A549 (cell line): Measurements from ENCODE around the gene EDIL3. TPM values are rescaled to one million over a fixed set of nuclear protein-coding genes. Genes with fewer than 3 reads are reported as not detected.

ENCODE experiments used
- ATAC-seq, 2 experiments: fragments of 200-7000 bp in 1 of 2; fragments of >200 bp in 1 of 2; cut with Nextera tagmentation in 1 of 2; cut with Tn5 transposase in 1 of 2; 3 replicates each; pipeline versions ENCODE4 v1.8.0 to v1.9.1; 2018 to 2020; ENCODE audit warnings: mild to moderate bottlenecking in 1 of 2, moderate library complexity in 1 of 2
- CTCF ChIA-PET: fragments of 300-600 bp; sonication (Branson Sonifier 250); formaldehyde crosslinking; extraction: SDS; loops from one replicate; lab custom pipeline; 2021; ENCODE audit warnings: antibody characterized with exemption, inconsistent platforms; lab: Yijun Ruan, JAX
- POLR2A ChIA-PET: fragments of 350-600 bp; formaldehyde crosslinking; extraction: SDS; loops from one replicate; lab custom pipeline; 2021; ENCODE audit warnings: antibody characterized with exemption, inconsistent platforms; lab: Yijun Ruan, JAX
- DNase-seq, 2 experiments: peaks; one replicate each; pipeline versions ENCODE4 v3.0.0 to v3.0.0-alpha.2; 2011 to 2016; ENCODE audit warnings: low read depth in 1 of 2, low spot score in 1 of 2
- FAIRE-seq: peaks from 2 replicates; lab custom pipeline; 2011; peaks lifted over from hg19 to GRCh38; lab: Jason Lieb, UNC
- H3K27ac ChIP-seq, 2 experiments: fragments of >200 bp; sonication (Bioruptor Twin); formaldehyde crosslinking; 3 replicates each; pipeline ENCODE4 v1.5.1; 2016 to 2017
- H3K4me1 ChIP-seq: fragments of >200 bp; sonication (Bioruptor Twin); formaldehyde crosslinking; 3 replicates; pipeline ENCODE4 v1.6.1; 2016
- H3K4me2 ChIP-seq: fragments of >200 bp; sonication (Bioruptor Twin); formaldehyde crosslinking; 3 replicates; pipeline ENCODE4 v1.6.1; 2016
- H3K4me3 ChIP-seq: fragments of >200 bp; sonication (Bioruptor Twin); formaldehyde crosslinking; 3 replicates; pipeline ENCODE4 v1.5.1; 2016
- H3K9me3 ChIP-seq: fragments of >200 bp; sonication (Bioruptor Twin); formaldehyde crosslinking; 3 replicates; pipeline ENCODE4 v1.6.1; 2016
- BHLHE40 ChIP-seq: IDR thresholded peaks from 2 replicates; pipeline ENCODE4 v1.6.1; 2012; ENCODE audit warnings: low read depth, low read length, inconsistent platforms
- CBX2 ChIP-seq: fragments of 200-600 bp; sonication (generic); IDR thresholded peaks from 2 replicates; pipeline ENCODE4 v1.6.1; 2016; ENCODE audit warnings: low read depth, mild to moderate bottlenecking, borderline replicate concordance
- CHD2 ChIP-seq: fragments of 150-350 bp; IDR thresholded peaks from 2 replicates; pipeline ENCODE4 v1.6.1; 2014; ENCODE audit warnings: low read length; ENCODE audit not compliant: partially characterized antibody
- FOSL2 ChIP-seq, 2 experiments: fragments of 450-650 bp in 1 of 2; fragments of >200 bp in 1 of 2; sonication (Bioruptor Twin) in 1 of 2; formaldehyde crosslinking; IDR thresholded peaks; 2 replicates each; pipeline versions ENCODE4 v1.5.0 to v1.6.1; 2016 to 2020; ENCODE audit warnings: mild to moderate bottlenecking in 1 of 2, moderate library complexity in 1 of 2
- HOXA7 ChIP-seq: fragments of 250-450 bp; sonication (Bioruptor Pico); IDR thresholded peaks from 2 replicates; pipeline ENCODE4 v1.5.0; 2020; ENCODE audit warnings: mild to moderate bottlenecking, moderate library complexity
- MYC ChIP-seq: IDR thresholded peaks from 2 replicates; pipeline ENCODE4 v1.6.1; 2012; ENCODE audit warnings: mild to moderate bottlenecking, inconsistent platforms, low read length, improper control_type of control experiment, borderline replicate concordance
- NR3C1 ChIP-seq: fragments of >200 bp; sonication (Bioruptor Twin); formaldehyde crosslinking; IDR thresholded peaks from 3 replicates; pipeline ENCODE4 v1.6.1; 2017
- RARB ChIP-seq: fragments of 250-450 bp; sonication (Bioruptor Pico); IDR thresholded peaks from 2 replicates; pipeline ENCODE4 v1.8.0; 2021; ENCODE audit warnings: mild to moderate bottlenecking, moderate library complexity
- RFX5 ChIP-seq: fragments of 450-650 bp; IDR thresholded peaks from 2 replicates; pipeline ENCODE4 v1.7.1; 2014; ENCODE audit warnings: antibody characterized with exemption, mild to moderate bottlenecking, moderate library complexity
- SREBF2 ChIP-seq: fragments of 450-650 bp; IDR thresholded peaks from 2 replicates; pipeline ENCODE4 v1.6.1; 2014; ENCODE audit warnings: mild to moderate bottlenecking, moderate library complexity
- ZC3H11A ChIP-seq: fragments of 450-650 bp; IDR thresholded peaks from 2 replicates; pipeline ENCODE4 v1.6.1; 2014; ENCODE audit warnings: antibody characterized with exemption, mild to moderate bottlenecking
- WGBS: methylation state at CpG from one replicate; pipeline ENCODE4 v1.1.6; 2017; ENCODE audit errors: missing lambda C conversion rate; 5-methylcytosine and 5-hydroxymethylcytosine counted together
- polyA plus RNA-seq, 4 experiments: library from polyadenylated mRNA; depleted of rRNA in 3 of 4; stranded (reverse); fragments of >200 nt; fragmentation: RNase III in 1 of 4; extraction: RNeasy Plus Mini Kit Qiagen cat#74134 plus additional on column Dnase treatment in 1 of 4; gene quantifications; 2 replicates in 3 of 4; 3 replicates in 1 of 4; pipeline ENCODE4 v1.2.3, GENCODE V29; 2011 to 2017
- TF ChIP-seq, protein P1 (sequence below): fragments of 150-350 bp; IDR thresholded peaks from 2 replicates; pipeline ENCODE4 v1.6.1; 2014; ENCODE audit warnings: low read depth, mild to moderate bottlenecking, low read length
- TF ChIP-seq, protein P2 (sequence below): fragments of >200 bp; sonication (Bioruptor Twin); formaldehyde crosslinking; IDR thresholded peaks from 2 replicates; pipeline ENCODE4 v1.6.1; 2016
- TF ChIP-seq, protein P3 (sequence below): IDR thresholded peaks from 2 replicates; pipeline ENCODE4 v1.6.1; 2012; ENCODE audit warnings: low read depth, borderline replicate concordance
- TF ChIP-seq, protein P4 (sequence below): IDR thresholded peaks from 2 replicates; pipeline ENCODE4 v1.6.1; 2012
- TF ChIP-seq, protein P5 (sequence below): fragments of 250-450 bp; sonication (Bioruptor Pico); IDR thresholded peaks from 2 replicates; pipeline ENCODE4 v1.5.0; 2021; ENCODE audit warnings: mild to moderate bottlenecking, moderate library complexity, borderline replicate concordance
- TF ChIP-seq, protein P6 (sequence below): IDR thresholded peaks from 2 replicates; pipeline ENCODE4 v1.6.1; 2012
- TF ChIP-seq, protein P7 (sequence below): fragments of 200-600 bp; sonication (generic); IDR thresholded peaks from 2 replicates; pipeline ENCODE4 v1.6.1; 2016; ENCODE audit warnings: antibody characterized with exemption, mild to moderate bottlenecking, moderate library complexity

EDIL3 gene
- polyA plus RNA-seq, 2 of the 4 experiments (the other 2 are of a cell fraction): 0.12 to 0.14 TPM

DNA sequence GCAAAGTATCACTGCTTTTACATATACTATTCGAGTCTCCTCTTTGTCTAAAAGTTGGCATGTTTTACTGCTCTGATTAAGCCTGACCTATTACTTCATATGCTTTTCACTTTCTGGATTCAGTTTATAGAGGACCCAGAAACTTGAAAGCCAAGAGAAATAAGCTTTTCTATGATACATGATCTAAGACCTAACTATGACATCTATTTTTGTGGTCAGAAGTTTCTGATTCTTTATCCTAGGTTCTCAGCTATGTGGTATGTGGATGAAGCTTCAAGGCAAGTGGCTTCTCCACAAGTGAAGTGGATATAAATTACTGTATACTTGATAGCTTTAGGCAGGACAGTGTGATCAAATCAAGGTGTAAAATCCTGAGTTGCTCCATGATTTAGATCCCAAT lies 6.3 kb downstream of the EDIL3 start:
- Histone ChIP-seq H3K9me3 (no peaks in the 10 kb centered on the region), H3K4me3 (no peak overlapping the region), H3K27ac (no peak overlapping the region), H3K4me1 (peaks cover 11% of the 10 kb centered on the region; the same call in 2 of the 3 replicates), H3K4me2 (no peak overlapping the region)
- CTCF ChIA-PET: no interaction called here
- FAIRE-seq (no peak), DNase-seq (no peak), ATAC-seq (no peak)
- POLR2A ChIA-PET: no interaction called here
- whole genome bisulfite sequencing: 4% methylated on average over 1 of the region's 1 CpG
- TF ChIP-seq SREBF2: no peak
- no peak for TF ChIP-seq ZC3H11A
- TF ChIP-seq FOSL2 (IDR thresholded peaks at IDR 0.05): no peak
- TF ChIP-seq FOSL2 (CRISPR knock-in tag; IDR thresholded peaks at IDR 0.05): no peak
- no peak for TF ChIP-seq NR3C1
- TF ChIP-seq CHD2: no peak
- TF ChIP-seq, protein P1, sequence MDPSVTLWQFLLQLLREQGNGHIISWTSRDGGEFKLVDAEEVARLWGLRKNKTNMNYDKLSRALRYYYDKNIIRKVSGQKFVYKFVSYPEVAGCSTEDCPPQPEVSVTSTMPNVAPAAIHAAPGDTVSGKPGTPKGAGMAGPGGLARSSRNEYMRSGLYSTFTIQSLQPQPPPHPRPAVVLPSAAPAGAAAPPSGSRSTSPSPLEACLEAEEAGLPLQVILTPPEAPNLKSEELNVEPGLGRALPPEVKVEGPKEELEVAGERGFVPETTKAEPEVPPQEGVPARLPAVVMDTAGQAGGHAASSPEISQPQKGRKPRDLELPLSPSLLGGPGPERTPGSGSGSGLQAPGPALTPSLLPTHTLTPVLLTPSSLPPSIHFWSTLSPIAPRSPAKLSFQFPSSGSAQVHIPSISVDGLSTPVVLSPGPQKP: no peak
- no peak for TF ChIP-seq MYC
- TF ChIP-seq, protein P2, sequence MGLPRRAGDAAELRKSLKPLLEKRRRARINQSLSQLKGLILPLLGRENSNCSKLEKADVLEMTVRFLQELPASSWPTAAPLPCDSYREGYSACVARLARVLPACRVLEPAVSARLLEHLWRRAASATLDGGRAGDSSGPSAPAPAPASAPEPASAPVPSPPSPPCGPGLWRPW: no peak
- TF ChIP-seq, protein P3, sequence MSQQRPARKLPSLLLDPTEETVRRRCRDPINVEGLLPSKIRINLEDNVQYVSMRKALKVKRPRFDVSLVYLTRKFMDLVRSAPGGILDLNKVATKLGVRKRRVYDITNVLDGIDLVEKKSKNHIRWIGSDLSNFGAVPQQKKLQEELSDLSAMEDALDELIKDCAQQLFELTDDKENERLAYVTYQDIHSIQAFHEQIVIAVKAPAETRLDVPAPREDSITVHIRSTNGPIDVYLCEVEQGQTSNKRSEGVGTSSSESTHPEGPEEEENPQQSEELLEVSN: no peak
- TF ChIP-seq HOXA7 (CRISPR knock-in tag): no peak
- TF ChIP-seq, protein P4, sequence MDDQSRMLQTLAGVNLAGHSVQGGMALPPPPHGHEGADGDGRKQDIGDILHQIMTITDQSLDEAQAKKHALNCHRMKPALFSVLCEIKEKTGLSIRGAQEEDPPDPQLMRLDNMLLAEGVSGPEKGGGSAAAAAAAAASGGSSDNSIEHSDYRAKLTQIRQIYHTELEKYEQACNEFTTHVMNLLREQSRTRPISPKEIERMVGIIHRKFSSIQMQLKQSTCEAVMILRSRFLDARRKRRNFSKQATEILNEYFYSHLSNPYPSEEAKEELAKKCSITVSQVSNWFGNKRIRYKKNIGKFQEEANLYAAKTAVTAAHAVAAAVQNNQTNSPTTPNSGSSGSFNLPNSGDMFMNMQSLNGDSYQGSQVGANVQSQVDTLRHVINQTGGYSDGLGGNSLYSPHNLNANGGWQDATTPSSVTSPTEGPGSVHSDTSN: no peak
- TF ChIP-seq, protein P5, sequence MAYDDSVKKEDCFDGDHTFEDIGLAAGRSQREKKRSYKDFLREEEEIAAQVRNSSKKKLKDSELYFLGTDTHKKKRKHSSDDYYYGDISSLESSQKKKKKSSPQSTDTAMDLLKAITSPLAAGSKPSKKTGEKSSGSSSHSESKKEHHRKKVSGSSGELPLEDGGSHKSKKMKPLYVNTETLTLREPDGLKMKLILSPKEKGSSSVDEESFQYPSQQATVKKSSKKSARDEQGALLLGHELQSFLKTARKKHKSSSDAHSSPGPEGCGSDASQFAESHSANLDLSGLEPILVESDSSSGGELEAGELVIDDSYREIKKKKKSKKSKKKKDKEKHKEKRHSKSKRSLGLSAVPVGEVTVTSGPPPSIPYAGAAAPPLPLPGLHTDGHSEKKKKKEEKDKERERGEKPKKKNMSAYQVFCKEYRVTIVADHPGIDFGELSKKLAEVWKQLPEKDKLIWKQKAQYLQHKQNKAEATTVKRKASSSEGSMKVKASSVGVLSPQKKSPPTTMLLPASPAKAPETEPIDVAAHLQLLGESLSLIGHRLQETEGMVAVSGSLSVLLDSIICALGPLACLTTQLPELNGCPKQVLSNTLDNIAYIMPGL (CRISPR knock-in tag): no peak
- no peak for TF ChIP-seq BHLHE40
- no peak for TF ChIP-seq CBX2
- no peak for TF ChIP-seq RARB (CRISPR knock-in tag)
- no peak for TF ChIP-seq RFX5
- TF ChIP-seq, protein P6, sequence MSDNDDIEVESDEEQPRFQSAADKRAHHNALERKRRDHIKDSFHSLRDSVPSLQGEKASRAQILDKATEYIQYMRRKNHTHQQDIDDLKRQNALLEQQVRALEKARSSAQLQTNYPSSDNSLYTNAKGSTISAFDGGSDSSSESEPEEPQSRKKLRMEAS: no peak
- TF ChIP-seq, protein P7, sequence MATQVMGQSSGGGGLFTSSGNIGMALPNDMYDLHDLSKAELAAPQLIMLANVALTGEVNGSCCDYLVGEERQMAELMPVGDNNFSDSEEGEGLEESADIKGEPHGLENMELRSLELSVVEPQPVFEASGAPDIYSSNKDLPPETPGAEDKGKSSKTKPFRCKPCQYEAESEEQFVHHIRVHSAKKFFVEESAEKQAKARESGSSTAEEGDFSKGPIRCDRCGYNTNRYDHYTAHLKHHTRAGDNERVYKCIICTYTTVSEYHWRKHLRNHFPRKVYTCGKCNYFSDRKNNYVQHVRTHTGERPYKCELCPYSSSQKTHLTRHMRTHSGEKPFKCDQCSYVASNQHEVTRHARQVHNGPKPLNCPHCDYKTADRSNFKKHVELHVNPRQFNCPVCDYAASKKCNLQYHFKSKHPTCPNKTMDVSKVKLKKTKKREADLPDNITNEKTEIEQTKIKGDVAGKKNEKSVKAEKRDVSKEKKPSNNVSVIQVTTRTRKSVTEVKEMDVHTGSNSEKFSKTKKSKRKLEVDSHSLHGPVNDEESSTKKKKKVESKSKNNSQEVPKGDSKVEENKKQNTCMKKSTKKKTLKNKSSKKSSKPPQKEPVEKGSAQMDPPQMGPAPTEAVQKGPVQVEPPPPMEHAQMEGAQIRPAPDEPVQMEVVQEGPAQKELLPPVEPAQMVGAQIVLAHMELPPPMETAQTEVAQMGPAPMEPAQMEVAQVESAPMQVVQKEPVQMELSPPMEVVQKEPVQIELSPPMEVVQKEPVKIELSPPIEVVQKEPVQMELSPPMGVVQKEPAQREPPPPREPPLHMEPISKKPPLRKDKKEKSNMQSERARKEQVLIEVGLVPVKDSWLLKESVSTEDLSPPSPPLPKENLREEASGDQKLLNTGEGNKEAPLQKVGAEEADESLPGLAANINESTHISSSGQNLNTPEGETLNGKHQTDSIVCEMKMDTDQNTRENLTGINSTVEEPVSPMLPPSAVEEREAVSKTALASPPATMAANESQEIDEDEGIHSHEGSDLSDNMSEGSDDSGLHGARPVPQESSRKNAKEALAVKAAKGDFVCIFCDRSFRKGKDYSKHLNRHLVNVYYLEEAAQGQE: no peak
